ENCODE results near the gene XYLB.

DNA sequence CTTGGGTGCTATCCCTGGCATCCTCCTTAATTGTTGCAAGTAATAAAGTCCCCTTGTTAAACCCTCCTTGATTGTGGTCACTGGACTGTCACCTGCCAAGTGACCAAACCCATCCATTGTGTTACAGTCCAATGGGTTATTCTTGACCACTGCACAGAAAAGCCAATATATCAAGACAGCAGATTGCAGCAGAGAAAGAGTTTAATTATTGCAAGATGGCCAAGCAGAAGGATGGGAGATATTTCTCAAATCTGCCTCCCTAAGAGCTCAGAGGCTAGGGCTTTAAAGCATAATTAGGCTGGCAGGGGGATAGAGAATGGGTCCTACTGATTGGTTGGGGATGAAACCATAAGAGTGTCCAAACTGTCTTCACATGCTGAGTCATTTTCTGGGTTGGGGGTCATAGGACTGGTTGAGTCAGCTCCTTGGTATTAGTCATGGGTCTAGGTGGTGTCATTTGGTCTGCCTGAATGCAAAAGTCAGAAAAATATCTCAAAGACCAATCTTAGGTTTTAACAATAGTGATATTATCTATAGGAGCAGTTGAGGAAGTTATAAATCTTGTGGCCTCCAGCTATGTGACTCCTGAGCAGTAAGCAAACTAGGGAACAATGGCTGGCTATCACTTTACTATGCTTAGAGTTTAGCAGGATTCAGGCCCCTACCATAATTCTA lies 19.1 kb upstream of the XYLB start:
- no peak for TF ChIP-seq TAF1 (IDR thresholded peaks at IDR 0.05; ENCODE audit: low read depth)
- TF ChIP-seq EP300 (IDR thresholded peaks at IDR 0.05; ENCODE audit: borderline replicate concordance): no peak

All from Ishikawa (cell line).